Myocyte (in vitro differentiated cells): ENCODE results near the gene KIFAP3. TPM values are rescaled to one million over a fixed set of nuclear protein-coding genes. Genes with fewer than 3 reads are reported as not detected.

Experiments
- total RNA-seq: library from RNA; depleted of rRNA; stranded (reverse); fragments of >200 nt; gene quantifications from 2 replicates; pipeline ENCODE4 v1.2.3, GENCODE V29; 2014

The KIFAP3 gene
- total RNA-seq, 1 donor from 2014 or later = 26.5 TPM

Other genes starting within 250 kb of the KIFAP3 start
- gene SCYL3, start 180.8 kb downstream of the KIFAP3 start, total RNA-seq = 5.4 and 6.7 TPM in 2 replicates
- not detected in 2 replicates for gene NTMT2, start 71.3 kb upstream of the KIFAP3 start, total RNA-seq